Tibial nerve (tissue), 4 donors: ENCODE results near the gene RIOK1. TPM values are rescaled to one million over a fixed set of nuclear protein-coding genes. Genes with fewer than 3 reads are reported as not detected.

ENCODE experiments used
- DNase-seq, 2 donors: peaks; one replicate each; pipeline ENCODE4 v3.0.0-alpha.2; 2019; ENCODE audit warnings: low spot score in 2 of 2
- H3K27ac ChIP-seq, 4 donors: fragments of 200-600 bp; sonication (generic) in 3 of 4; one replicate each; pipeline ENCODE4 v1.5.1; 2017 to 2019; ENCODE audit warnings: mild to moderate bottlenecking in 1 of 4
- H3K27me3 ChIP-seq, 2 donors: fragments of 200-600 bp; sonication (generic) in 1 of 2; one replicate each; pipeline versions ENCODE4 v1.5.1 to v1.6.0; 2017 to 2019
- H3K36me3 ChIP-seq, 3 donors: fragments of 200-600 bp; sonication (generic); one replicate each; pipeline ENCODE4 v1.5.1; 2018 to 2019
- H3K4me1 ChIP-seq, 4 donors: fragments of 200-600 bp; sonication (generic) in 3 of 4; one replicate each; pipeline ENCODE4 v1.5.1; 2017 to 2019
- H3K4me3 ChIP-seq, 4 donors: fragments of 200-600 bp; sonication (generic) in 3 of 4; one replicate each; pipeline ENCODE4 v1.5.1; 2017 to 2019; ENCODE audit warnings: mild to moderate bottlenecking in 1 of 4, moderate library complexity in 1 of 4
- H3K9me3 ChIP-seq, 4 donors: fragments of 200-600 bp; sonication (generic) in 3 of 4; one replicate each; pipeline ENCODE4 v1.5.1; 2017 to 2019
- CTCF ChIP-seq, 5 experiments: fragments of 200-600 bp in 3 of 5; fragments of 450-650 bp in 2 of 5; sonication (generic) in 3 of 5; IDR thresholded peaks; one replicate each; pipeline ENCODE4 v1.5.1; 2016 to 2019; ENCODE audit warnings: antibody characterized with exemption in 5 of 5, mild to moderate bottlenecking in 3 of 5, moderate library complexity in 2 of 5
- EP300 ChIP-seq, 2 donors: sonication (generic); formaldehyde crosslinking; IDR thresholded peaks; one replicate each; pipeline ENCODE4 v1.6.1; 2017; ENCODE audit warnings: antibody characterized with exemption in 2 of 2, mild to moderate bottlenecking in 1 of 2
- POLR2A ChIP-seq, 2 donors: fragments of 450-650 bp; IDR thresholded peaks; one replicate each; pipeline ENCODE4 v1.6.1; 2017; ENCODE audit warnings: antibody characterized with exemption in 2 of 2, mild to moderate bottlenecking in 2 of 2, moderate library complexity in 2 of 2
- WGBS, 2 donors: methylation state at CpG; one replicate each; pipeline ENCODE4 v1.1.5; 2018; 5-methylcytosine and 5-hydroxymethylcytosine counted together
- total RNA-seq, 4 donors: library from RNA; depleted of rRNA; stranded (reverse); fragments of >200 nt; gene quantifications; one replicate each; pipeline ENCODE4 v1.1.0, GENCODE V29; 2016

Gene RIOK1
- total RNA-seq, 4 donors from 2014 or later: 9.0 to 25.2 (median 12.9) TPM

GRCh38 chr6:7425808-7426190 is 36.2 kb downstream of the RIOK1 start:
- H3K36me3 ChIP-seq: no peaks in the 10 kb centered on the region
- no peaks in the 10 kb centered on the region for H3K4me1 ChIP-seq
- 94 to 100% methylated on average over 2 to 39 of the region's 39 CpGs for WGBS, 2 donors
- DNase-seq: no peak
- H3K4me3 ChIP-seq: no peak overlapping the region
- peaks cover 0 to 5% (median 0%) of the 10 kb centered on the region in 4 donors for H3K9me3 ChIP-seq
- H3K27ac ChIP-seq: no peak overlapping the region
- no peaks in the 10 kb centered on the region for H3K27me3 ChIP-seq
- TF ChIP-seq EP300 (IDR thresholded peaks at IDR 0.05) (no peak), CTCF (IDR thresholded peaks at IDR 0.05) (no peak), POLR2A (IDR thresholded peaks at IDR 0.05) (no peak)

GRCh38 chr6:7426447-7427169 is 37.0 kb downstream of the RIOK1 start:
- WGBS, 2 donors: 72 to 73% methylated on average over 16 of the region's 16 CpGs
- Histone ChIP-seq H3K4me1 (no peaks in the 10 kb centered on the region), H3K4me3 (no peak overlapping the region)

GRCh38 chr6:7431313-7431673 is 41.7 kb downstream of the RIOK1 start:
- DNase-seq: no peak
- WGBS, 2 donors: 78 to 79% methylated on average over 8 of the region's 8 CpGs
- Histone ChIP-seq H3K4me1 (peaks cover 0 to 4% (median 0%) of the 10 kb centered on the region in 4 donors), H3K9me3 (no peaks in the 10 kb centered on the region), H3K27me3 (peaks cover 0 to 3% of the 10 kb centered on the region in 2 donors), H3K36me3 (no peaks in the 10 kb centered on the region), H3K27ac (no peak overlapping the region), H3K4me3 (no peak overlapping the region)
- TF ChIP-seq CTCF (IDR thresholded peaks at IDR 0.05) (no peak), EP300 (IDR thresholded peaks at IDR 0.05) (no peak), POLR2A (IDR thresholded peaks at IDR 0.05) (no peak)

More at GRCh38 chr6:7426447-7427169, 37.0 kb downstream of the RIOK1 start:
- Histone ChIP-seq H3K27me3 (no peaks in the 10 kb centered on the region), H3K9me3 (peaks cover 0 to 5% (median 0%) of the 10 kb centered on the region in 4 donors), H3K27ac (no peak overlapping the region), H3K36me3 (no peaks in the 10 kb centered on the region)
- DNase-seq: no peak
- no peak for TF ChIP-seq POLR2A (IDR thresholded peaks at IDR 0.05)
- no peak for TF ChIP-seq CTCF (IDR thresholded peaks at IDR 0.05)
- no peak for TF ChIP-seq EP300 (IDR thresholded peaks at IDR 0.05)

GRCh38 chr6:7431674-7432390 is 42.2 kb downstream of the RIOK1 start:
- Histone ChIP-seq H3K9me3 (no peaks in the 10 kb centered on the region), H3K27me3 (peaks cover 0 to 3% of the 10 kb centered on the region in 2 donors), H3K4me1 (peaks cover 0 to 4% (median 0%) of the 10 kb centered on the region in 4 donors), H3K4me3 (no peak overlapping the region), H3K36me3 (no peaks in the 10 kb centered on the region), H3K27ac (no peak overlapping the region)
- 51 to 52% methylated on average over 24 of the region's 24 CpGs for WGBS, 2 donors
- TF ChIP-seq POLR2A (IDR thresholded peaks at IDR 0.05) (no peak), CTCF (IDR thresholded peaks at IDR 0.05) (no peak), EP300 (IDR thresholded peaks at IDR 0.05) (no peak)
- DNase-seq: no peak
